HG02938 (cell line): ENCODE results near the gene LMX1A.

Experiments used
- ATAC-seq: cut with Tn5 transposase; IDR thresholded peaks from one replicate; pipeline ENCODE4 v1.9.1; 2021; ENCODE audit warnings: mild to moderate bottlenecking, moderate library complexity; ENCODE audit not compliant: unreplicated experiment

The LMX1A gene

DNA sequence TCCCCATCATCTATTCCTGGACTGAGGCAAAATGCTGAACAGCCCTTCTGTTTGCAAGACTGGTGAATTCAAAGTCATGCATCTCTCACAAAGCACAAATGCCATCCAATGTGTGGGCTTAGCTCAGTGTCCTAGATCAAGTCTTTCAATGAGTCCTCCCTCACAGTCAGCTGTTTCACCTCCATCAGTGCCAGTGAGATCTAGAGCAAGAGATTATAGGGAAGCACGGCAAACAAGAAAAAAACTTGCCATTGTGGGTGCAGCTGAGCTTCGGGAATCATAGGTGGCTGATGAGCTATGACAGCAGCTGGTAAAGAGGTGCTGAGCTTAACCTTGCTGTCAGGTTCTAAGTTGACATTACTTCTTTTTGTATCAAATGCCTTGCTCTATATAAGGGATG, 130.2 kb downstream of the LMX1A start:
- no peak for ATAC-seq

DNA sequence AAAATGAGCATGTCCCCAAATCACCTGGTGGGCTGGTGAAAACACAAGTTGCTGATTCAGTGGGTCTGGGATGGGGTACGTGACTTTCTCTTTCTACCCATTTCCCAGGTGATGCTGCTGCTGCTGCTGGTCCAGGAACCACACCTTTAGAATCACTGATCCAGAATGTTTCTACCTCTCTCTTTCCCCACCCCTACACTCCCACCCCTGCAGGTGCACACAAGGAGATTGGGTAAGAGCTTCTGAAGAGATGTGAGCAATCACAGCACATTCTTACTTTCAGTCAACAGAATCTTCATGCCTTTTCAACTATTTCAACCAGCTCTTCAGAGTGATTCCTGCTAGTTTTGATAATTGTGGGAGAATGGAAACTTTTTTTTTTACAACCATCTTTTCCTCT, 130.9 kb downstream of the LMX1A start:
- ATAC-seq, result no peak

- ATAC-seq, result no peak
These were observed 131.5 kb downstream of the LMX1A start for GRCh38 chr1:165225062-165225461.

GRCh38 chr1:165224504-165224903, 132.0 kb downstream of the LMX1A start:
- no peak for ATAC-seq

- ATAC-seq, result no peak
These were observed 133.9 kb downstream of the LMX1A start for GRCh38 chr1:165222580-165222979.

DNA sequence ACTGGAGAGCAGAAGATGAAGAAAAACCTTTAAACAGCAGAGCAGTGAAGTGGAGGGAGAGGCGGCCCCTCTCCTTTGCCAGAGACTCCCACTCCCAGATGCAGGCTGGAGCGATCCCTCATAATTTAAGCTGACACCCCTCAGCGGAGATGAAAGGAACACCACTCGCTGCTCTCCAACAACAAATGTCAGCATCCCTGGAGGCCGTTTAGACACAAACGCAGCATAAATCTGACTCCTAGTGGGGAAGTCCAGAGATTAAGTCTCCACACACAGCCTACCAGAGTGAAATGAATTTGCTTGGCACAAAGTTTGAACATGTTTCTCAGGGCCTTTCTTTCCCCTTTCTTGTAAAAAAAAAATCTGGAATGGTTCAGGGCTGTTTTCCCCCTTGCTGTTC, 137.8 kb downstream of the LMX1A start:
- ATAC-seq, result no peak

DNA sequence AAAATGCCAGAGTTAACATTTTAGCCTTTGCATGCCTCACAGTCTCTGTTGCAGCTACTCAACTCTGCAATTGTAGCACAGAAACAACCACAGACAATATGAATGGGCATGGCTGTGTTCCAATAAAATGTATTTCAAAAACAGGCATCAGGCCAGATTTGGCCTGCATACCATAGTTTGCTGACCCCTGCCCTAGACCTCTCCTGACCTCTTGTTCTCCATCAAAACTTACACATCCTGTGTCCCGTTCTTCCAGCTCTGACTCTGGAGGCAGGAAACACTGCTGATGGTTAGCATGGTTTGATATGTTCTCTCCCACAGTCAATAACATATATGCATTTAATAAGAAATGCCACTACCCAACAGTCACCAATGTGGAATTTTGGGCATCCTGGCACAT, 138.6 kb downstream of the LMX1A start:
- no peak for ATAC-seq

GRCh38 chr1:165216254-165216653, 140.3 kb downstream of the LMX1A start:
- no peak for ATAC-seq

- no peak for ATAC-seq
These were observed 140.8 kb downstream of the LMX1A start for GRCh38 chr1:165215676-165216075.

GRCh38 chr1:165212229-165212628, 144.3 kb downstream of the LMX1A start:
- no peak for ATAC-seq

- ATAC-seq, result no peak
These were observed 148.5 kb downstream of the LMX1A start for GRCh38 chr1:165207853-165208515.

DNA sequence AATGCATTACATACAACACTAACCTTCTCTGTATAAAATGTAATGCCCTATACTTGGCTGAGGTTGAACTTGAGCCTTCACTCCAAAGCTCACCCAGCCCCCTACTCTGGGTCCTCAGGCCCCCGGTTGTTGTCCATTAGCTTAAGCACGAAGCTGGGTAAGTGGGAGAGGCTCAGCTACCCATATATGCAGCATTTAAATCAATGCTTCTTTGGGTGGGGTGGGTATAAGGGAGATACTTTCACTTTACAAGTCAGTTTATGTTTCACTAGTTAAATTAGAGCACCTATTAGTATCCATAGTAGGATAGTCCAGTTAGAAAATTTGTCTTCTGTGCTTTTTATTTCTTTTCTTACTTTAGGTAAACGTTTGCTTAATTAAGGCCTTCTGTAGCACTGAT, 151.4 kb downstream of the LMX1A start:
- ATAC-seq, result no peak

- no peak for ATAC-seq
These were observed 152.0 kb downstream of the LMX1A start for GRCh38 chr1:165204548-165204947.

DNA sequence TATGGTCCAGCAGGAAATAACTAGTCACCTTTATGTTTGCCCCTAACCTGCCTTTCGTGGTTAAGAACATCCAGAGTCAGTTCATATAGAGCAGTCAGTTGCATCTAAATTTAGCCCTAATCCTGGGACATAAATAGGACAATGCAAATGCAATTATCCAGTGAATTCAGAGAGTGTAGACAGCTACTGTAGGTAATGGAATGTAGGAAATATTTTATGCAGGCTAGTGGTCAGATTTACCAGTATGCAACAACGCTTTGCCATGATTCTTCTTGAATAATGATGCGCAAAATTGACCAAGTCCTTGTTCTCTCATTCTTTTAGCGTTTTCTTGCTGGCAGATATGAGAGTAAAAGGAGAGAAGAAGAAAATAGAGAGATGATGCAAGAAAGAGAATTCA, 165.4 kb downstream of the LMX1A start:
- ATAC-seq, result no peak

- ATAC-seq, result no peak
These were observed 166.6 kb downstream of the LMX1A start for GRCh38 chr1:165189913-165190312.

GRCh38 chr1:165189011-165189410, 167.5 kb downstream of the LMX1A start:
- ATAC-seq, result no peak

- ATAC-seq, result no peak
These were observed 169.2 kb downstream of the LMX1A start for GRCh38 chr1:165187031-165188009.

- ATAC-seq, result no peak
These were observed 171.2 kb downstream of the LMX1A start for GRCh38 chr1:165185161-165185889.

DNA sequence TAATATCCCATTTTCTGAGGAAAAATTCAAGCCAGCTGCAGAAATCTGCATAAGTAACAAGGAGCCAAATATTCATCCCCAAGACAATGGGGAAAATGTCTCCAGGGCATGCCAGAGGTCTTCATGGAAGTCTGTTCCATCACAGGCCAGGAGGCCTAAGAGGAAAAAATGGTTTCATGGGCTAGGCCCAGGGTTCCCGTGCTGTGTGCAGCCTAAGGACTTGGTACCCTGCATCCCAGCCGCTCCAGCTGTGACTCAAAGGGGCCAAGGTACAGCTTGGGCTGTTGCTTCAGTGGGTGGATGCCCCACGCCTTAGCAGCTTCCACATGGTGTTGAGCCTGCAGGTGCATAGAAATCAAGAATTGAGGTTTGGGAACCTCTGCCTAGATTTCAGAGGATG, 173.5 kb downstream of the LMX1A start:
- ATAC-seq, result no peak

DNA sequence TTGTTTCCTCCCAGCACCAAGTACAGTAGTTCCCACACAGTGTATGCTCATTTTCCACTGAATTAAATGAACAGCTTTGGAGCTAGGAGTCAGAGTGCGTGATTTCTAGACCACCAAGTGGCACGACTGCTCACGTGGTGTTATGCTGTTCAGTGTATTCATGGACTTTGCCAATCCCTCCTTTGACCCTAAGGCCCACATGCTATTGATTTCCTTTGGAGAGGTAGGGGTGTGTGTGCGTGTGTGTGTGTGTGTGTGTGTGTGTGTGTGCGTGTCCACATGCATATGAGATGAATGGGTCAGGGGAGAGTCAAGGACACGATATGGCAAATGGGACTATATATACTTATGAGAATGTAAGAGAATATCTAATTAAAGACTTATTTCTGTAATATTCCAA, 177.2 kb downstream of the LMX1A start:
- no peak for ATAC-seq

GRCh38 chr1:165174491-165174890, 182.0 kb downstream of the LMX1A start:
- ATAC-seq, result no peak

DNA sequence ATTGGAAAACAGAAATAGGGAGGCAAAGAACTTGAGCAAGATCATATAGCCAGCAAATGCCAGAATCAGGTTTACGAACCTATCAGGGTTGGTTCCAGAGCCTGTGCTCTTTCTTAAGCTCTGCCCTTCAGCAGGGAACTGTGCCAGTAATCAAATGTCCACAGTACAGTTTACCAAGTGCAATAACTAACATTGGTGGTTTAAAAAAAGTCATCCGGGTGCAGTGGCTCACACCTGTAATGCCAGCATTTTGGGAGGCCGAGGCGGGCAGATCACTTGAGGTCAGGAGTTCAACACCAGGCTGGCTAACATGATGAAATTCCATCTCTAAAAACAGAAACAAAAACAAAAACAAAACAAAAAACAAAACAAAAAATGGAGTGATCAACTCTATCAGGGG, 182.7 kb downstream of the LMX1A start:
- ATAC-seq, result no peak
